GM20431 (cell line): Measurements from ENCODE around the gene MBD2.
"Not testable (repeated sequence)": the region's sequence is repeated elsewhere in the genome, so short reads cannot be mapped to it uniquely, and the experiment has no call there.

Experiments
- in situ Hi-C: fragments of 300-500 bp; cut with MseI, MboI; formaldehyde crosslinking; loops from one replicate; pipeline ENCODE4 v1.15.0; 2020; ENCODE audit warnings: low sequenced_read_pairs; ENCODE audit not compliant: unreplicated experiment

Gene MBD2, protein sequence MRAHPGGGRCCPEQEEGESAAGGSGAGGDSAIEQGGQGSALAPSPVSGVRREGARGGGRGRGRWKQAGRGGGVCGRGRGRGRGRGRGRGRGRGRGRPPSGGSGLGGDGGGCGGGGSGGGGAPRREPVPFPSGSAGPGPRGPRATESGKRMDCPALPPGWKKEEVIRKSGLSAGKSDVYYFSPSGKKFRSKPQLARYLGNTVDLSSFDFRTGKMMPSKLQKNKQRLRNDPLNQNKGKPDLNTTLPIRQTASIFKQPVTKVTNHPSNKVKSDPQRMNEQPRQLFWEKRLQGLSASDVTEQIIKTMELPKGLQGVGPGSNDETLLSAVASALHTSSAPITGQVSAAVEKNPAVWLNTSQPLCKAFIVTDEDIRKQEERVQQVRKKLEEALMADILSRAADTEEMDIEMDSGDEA

DNA sequence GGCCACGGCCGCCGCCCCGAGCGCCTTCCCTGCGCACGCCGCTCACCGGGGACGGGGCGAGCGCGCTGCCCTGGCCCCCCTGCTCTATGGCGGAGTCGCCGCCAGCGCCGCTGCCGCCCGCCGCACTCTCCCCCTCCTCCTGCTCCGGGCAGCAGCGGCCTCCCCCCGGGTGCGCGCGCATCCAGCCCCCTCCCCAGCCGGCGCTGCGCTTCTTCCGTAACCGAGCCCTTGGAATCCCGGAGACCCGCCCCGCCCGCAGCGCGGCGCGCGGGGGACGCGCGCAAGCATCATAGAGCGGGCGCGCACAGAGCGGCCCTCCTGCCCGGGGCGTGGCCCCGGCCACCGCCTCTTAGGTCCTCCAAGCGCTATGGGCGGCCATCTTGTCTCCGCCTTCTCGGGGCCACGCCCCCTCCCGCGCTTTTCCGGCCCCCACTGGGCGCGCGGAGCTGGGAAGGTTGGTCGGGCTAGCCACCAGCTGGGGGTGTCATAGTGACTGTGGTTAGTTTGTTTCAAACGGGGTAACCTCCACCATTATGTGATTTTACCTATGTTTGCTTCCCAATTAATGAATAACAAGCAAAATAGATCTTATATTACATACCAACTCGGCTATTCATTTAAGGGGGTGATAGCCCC is at the start of gene MBD2:
MBD2 (minus strand) TSS at position 291 of the 636 bp plus-strand sequence; CDS start at position 181, 110 bp downstream.
- in situ Hi-C loops, result no loop called here

DNA sequence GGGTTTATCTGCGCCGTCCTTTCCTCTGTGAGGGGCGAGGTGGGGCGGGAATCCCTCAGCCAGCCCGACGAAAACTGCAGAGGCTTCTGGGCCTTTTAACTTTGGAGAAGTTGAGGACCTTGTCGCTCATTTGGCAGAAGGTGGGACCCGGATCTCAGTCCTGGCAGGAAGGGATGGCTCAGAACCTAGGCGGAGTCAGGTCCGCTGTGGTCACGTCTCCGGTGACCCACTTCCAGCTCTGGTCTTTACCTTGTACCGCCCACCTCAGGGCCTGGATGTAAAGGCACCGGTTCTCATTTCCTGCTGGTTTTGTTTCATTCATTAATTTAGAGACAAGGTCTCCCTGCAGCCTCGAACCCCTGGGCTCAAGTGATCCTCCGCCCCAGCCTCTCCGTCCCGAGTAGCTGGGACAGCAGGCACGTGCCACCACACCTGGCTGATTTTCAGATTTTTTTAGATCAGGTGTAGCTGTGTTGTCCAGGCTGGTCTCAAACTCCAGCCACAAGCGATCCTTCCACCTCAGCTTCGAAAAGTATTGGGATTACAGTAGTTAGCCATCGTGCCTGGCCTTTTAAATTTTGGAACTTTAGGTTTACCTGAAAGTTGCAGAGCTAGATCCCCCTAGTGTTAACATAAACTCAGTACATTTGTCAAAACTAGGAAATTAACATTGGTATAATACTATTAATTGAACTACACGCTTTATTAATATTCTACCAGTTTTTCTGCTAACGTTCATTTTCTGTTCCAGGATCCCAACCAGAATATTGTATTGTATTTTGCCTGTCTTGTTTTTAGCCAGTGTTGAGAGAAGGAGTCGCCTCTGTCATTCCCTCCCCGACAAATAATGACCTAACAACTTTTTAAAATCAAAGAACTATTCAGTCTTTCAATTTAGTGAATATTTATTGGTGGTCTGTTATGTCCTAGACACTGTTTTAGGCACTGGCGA is 45.7 kb upstream of the MBD2 start:
- in situ Hi-C loops, result no loop called here

DNA sequence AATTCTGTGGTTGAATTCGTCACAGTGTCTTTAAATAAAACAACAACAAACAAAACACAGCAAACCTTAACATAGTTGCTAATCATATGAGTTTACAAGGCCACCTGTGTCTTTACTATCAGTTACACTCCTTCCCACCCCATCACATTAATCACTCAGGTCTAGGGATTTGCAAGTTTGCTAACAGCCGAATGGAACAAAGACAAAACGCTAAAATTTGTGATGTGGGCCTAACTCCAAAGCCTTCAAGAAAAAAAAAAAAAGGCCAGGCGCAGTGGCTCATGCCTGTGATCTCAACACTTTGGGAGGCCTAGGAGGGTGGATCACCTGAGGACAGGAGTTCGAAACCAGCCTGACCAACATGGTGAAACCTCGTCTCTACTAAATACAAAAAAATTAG is 44.3 kb upstream of the MBD2 start:
- in situ Hi-C loops, result no loop called here

DNA sequence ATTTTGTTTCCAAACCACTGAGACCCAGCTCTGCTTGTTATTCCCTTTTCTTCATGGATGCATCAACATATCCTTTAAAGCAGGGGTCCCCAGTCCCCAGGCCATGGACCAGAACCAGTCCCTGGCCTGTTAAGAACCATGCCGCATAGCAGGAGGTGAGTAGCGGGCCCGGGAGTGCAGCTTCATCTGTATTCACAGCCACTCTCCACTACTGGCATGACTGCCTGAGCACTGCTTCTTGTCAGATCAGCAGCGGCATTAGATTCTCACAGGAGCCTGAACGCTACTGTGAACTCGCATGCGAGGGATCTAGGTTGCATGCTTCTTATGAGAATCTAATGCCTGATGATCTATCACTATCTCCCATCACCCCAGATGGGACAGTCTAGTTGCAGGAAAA is 43.2 kb upstream of the MBD2 start:
- in situ Hi-C loops, result no loop called here

DNA sequence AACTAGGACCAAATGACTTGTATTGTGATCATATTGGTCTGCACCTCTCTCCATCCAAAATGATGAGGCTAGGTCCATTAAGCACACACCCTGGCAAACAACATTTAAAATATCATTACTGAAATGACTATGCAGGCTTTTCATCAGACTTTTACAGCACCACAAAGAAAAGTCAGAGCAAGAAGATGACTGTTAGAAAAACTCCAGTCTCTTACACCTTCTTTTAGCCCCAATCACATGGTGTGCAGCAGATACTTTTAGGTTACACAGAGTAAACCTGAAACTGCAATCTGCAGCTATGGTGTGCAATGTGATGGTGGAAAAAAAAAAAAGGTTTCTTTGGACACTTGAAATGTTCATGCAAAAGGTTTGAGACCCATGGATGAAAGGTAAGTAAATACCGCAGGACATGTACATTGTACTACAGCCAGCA is 39.5 kb upstream of the MBD2 start:
- in situ Hi-C loops, result no loop called here

DNA sequence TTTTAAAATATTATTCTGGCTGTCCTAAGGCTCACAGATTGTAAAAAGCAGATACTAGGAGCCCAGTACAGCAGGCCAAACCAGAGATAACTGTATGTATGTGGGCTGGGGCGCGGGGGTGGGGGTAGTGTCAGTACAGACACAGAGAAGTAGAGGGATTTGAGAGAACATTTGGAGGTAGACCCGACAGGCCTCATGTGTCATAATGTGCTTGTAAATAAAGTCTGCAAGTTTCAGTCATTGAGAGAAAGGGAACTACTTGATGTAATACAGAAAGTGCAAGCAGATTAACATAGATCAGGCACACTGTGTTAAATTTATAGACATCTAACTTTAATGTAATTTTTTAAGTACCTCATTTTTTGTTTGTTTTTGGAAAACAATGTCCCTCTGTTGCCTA is 37.4 kb upstream of the MBD2 start:
- in situ Hi-C loops, result no loop called here

DNA sequence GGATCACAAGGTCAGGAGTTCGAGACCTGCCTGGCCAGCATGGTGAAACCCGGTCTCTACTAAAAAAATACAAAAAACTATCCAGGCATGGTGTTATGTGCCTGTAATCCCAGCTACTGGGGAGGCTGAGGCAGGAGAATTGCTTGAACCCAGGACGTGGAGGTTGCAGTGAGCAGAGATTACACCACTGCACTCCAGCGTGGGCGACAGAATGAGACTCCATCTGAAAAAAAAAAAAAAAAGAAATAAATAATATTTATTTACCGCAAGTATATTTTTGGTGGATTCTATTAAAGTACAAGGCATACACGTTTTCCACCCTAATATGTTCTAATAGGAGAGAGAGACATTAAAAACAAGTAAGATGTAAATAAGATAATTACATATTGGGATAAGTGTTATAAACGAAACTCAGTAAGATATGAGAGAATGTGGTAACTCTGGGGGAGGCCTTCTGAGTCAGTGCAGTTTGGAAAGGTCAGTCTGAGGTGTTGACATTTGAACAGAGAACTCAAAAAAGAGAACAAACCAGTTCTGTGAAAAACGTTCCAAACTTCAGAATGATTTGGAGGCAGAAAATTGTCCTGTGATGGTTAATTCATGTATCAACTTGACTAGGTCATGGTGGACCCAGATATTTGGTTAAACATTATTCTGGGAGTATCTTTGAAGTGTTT is 36.1 kb upstream of the MBD2 start:
- in situ Hi-C loops, result no loop called here

DNA sequence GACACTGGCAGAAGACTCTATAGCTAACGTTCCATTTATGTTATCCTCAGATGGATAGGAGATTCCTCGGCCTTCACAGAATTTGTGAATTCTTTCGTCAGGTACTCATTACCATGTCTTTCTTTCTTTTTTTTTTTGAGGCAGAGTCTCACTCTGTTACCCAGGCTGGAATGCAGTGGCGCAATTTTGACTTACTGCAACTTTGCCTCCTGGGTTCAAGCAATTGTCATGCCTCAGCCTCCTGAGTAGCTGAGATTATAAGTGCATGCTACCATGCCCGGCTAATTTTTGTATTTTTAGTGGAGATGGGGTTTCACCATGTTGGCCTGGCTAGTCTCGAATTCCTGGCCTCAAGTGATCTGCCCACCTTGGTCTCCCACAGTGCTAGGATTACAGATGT is 33.3 kb upstream of the MBD2 start:
- in situ Hi-C loops, result not testable (repeated sequence)

DNA sequence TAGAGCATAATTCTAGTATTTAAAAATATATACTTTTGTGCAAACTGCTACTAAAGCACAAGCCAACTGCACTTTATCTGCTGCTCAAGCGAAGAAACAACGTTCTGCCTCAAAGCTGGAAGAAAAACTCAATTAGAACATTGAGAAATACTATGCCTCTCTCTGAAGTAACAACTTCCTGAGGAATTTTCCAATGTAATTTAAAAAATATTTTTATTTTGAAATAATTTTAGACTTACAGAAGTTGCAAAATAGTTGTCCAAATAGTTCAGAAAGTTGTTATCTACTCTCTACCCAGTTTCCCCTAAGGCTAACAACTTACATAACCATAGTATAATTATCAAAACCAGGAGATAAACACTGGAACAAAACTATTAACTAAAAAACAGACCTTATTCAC is 32.5 kb upstream of the MBD2 start:
- in situ Hi-C loops, result no loop called here

DNA sequence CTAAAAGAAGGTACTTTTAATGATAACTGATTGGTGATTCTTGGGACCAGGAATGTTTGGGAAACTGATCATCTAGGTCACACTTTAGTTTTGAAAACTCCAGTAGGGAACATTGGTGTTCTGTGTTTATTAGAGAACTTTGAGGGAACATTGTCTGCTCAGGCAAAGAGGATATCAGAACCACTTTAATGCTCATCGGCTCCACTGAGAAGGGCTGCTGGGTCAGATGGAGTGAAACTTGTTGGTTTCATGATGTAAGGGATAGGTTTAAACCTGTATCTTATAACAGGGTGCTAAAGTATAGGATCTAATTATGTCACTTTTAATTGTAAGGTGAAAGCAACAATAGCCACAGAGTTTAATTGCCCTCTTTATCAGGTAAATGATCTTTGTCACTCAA is 30.7 kb upstream of the MBD2 start:
- in situ Hi-C loops, result no loop called here

DNA sequence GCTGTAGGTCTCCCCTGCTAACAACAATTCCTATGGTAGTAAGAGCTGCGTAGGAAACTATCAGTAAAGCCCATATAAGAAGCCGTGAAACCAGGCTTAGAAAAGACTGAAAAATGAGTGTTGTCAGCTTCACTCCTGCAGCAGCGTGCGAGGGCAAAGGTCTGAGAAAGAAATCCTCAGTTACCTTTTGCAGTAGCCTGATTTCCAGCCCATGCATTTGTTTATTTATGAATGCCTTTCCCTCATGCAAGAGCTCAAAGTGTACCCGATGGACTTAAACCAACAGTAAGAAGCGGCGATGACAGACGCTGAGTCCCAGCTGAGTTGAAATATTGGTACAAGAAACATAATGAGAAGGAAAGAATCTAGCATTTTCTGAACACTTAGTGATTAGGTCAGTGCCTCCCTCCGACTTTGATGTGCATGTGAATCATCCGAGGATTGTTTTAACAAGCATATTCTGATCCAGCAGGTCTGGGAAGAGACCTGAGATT is 29.8 kb upstream of the MBD2 start:
- in situ Hi-C loops, result no loop called here

DNA sequence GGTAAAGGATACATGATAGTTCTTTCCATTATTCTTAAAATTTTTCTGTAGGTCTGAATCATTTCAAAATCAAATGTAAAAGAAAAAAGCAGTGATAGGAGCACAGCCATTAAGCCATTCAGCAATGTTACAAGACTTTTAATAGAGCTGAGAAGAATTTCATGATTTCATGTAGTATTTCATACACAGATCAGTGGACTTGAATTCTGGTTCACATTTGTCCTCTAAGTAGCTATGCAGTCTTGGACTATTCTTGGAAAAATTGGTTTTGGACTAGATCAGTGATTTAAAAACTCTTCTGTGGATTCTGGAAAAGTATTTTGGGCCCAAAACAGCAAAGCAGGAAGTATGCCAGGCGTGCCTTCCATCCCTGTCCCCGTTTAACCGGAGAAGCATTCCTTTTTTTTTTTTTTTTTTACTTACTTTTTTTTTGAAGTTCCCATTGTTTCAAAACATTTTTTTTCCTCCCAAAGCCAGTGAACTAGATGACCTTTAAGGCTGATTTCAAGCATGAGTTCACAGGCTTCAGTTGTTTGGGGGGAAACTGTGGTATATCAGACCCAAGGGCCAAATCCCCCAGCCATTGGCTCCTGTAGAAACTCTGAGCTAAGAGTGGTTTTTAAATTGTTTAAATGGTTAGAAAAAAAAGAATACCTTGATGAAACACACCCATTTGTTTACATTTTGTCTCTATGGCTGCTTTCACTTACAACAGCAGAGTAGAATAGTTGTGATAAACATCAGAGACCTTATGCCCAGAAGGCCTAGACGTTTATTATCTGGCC is 27.3 kb upstream of the MBD2 start:
- in situ Hi-C loops, result no loop called here

DNA sequence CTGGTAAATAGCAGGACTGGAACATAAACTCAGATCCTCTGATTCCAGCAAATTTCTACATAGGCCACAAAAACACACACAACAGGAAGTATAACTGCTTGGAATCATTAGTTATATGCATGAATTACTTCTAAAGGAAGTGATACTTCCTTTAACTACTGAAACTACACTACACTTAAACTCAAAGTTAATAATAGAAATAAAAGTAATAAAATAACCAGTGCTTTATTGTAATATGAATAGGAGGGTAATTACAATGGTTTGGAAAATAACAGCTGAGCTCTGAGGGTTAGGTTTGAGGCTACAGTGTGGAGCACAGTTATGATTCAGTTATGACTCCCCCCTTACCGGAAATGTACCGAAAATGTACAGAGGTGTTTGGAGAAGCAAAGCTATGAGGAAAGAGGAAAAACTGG is 26.4 kb upstream of the MBD2 start:
- in situ Hi-C loops, result no loop called here

DNA sequence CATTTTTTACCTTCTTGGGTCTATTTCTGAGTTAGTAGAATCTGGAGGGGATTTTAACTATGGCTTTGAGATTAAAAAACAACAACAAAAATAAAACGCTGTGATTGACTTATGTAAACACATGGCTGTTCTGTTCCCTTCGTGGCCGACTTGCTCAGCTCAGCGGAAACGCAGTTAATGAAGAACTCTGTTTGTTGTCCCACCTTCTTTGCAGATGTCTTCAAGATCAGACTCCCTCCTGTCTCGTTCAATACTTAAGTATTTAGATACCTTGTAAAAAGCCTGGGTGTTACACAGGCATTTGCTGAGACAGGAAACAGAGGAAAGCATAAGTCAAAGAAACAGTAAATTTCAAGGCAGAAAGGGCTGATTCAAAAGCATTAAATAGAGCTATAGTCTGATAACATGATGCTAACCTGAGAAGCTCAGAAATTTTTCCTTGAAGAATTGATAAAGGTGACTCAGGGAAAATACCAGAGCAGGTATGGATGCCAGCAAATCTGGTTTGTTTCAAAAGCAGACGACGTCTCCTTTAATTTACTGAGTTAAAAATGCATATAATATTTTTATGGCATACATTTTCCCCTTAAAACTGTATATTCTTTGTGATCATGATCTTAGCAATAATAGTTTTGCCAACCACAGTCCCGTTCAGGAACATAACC is 23.2 kb upstream of the MBD2 start:
- in situ Hi-C loops, result no loop called here

DNA sequence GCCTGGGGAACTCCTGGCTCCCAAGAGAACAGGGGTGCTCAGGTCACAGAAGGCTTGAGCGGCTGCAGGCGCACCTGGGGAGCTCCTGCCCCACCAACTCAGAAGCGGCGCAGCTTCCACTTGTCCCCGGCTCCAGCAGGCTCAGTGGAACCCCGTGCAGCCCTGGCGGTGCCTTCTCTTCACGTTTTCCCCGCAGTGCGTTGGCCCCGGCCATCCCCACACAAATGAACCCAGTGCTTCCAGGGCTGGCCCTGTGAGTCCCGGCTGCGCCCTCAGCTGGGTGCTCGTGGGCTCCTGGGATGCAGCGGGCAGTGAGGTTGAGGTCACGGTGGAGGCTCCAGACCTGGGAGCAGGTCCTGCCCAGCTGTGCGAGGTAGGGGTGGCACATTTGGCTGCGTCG is 17.9 kb upstream of the MBD2 start:
- in situ Hi-C loops, result no loop called here

DNA sequence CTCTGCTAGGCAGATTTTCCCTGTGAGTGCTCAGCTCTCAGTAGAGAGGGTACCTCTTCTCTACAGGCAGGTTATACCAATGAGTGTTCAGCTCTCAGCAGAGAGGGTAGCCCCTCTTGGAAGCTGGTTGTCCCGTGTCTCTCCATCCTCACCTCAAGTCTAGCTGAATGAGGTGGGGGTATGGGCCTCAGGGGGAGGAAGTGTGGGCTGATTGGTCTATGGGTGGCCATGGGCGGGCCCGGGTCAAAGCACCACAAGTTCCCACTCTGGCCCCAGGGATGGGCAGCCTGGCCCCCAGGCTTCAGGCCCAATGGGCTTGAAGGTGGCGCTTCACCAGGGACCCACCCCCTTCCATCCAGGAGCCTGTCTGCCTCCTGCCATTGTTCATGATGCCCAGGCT is 17.0 kb upstream of the MBD2 start:
- in situ Hi-C loops, result no loop called here

DNA sequence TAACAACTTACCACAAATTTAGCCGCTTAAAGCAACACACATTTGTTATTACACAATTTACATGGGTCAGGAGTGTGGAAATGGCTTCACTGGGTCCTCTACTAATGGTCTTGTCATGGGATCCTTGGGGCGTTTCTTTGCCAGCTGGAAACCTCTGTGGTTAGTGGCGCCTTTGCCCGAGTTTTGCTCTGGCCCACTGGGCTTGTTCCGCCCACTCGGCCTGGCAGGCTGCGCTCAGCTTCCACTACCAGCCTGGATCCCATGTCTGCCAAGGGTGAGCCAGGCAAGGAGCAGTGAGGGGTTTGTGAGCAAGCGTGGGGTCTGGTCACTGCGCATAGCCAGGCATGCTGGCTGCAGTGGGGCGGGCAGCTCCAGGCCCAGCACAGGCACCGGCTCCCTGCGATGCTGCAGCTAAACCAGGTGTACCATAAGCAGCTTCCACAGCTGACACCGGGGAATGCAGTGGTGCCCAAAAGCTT is 16.2 kb upstream of the MBD2 start:
- in situ Hi-C loops, result no loop called here

DNA sequence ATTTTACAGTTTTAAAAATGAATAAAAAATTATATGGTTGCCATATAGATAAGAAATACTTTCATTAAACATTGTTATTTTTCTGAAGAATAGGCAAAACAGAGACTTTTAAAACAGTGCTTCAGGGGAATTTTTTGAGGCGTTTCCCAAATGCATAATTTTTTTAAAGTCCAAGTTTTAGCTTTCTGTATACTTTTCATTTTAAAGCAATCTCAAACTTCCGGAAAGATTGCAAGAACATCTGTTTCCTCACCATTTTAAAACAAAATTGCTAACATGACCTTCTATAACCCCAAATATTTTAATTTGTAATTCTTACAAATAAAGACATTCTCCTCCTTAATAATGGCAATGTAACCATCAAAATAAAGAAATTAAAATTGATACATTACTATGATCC is 15.1 kb upstream of the MBD2 start:
- in situ Hi-C loops, result no loop called here

DNA sequence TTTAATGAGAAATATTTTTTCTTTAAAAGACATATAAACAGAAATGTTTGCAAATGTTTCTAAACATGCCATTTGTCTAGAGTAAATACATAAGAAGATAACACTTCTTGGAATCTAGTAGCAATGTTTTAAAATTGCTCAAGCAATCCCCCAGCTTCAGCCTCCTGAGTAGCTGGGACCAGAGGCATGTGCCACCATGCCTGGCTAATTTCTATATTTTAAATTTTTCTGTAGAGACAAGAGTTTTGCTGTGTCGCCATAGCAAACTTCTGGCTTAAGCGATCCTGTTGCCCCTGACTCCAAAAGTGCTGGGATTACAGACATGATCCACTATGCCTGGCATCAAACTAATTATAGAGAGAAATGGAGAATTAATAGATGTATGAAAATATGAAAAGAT is 14.6 kb upstream of the MBD2 start:
- in situ Hi-C loops, result no loop called here
